ENCODE measurements around the gene FETUB. TPM values are rescaled to one million over a fixed set of nuclear protein-coding genes. Genes with fewer than 3 reads are reported as not detected.

The FETUB gene
- total RNA-seq, 1 experiment from 2014 or later = not detected

DNA sequence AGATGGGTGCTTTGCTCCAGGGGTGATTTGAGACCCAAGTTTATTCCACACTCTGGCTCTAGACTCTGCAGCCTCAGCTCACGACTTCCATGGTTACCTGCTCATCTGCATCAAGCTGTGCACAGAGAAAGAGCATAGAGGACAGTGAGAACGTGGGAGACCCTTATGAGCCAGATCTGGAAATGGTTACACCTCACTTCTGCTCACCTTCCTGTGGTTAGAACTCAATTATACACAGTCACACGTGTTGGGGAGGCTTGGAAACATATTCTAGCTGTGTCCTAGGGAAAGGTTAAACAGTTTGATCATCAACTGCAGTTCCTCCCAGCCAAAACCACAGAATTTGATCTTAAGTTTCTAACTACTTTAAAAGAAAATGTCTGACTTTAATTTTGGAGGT, 1.8 kb downstream of the FETUB start:
- H3K4me3 Mint-ChIP-seq (ENCODE audit: unreplicated experiment) = no peak overlapping the region
- ChIA-PET POLR2A (interaction anchor here (0.8 to 3.7 kb wide), 7 partner anchors 9 to 149 kb away, joined by 3 to 64 read pairs (median 5); partner anchors contain the start of gene EIF4A2), CTCF (interaction anchor here (0.5 to 2.2 kb wide), 3 partner anchors 25 to 47 kb away, joined by 3 to 12 read pairs (median 3); no protein-coding TSS in a partner anchor)
- TF ChIP-seq CTCF (IDR thresholded peaks at IDR 0.05; ENCODE audit: unreplicated experiment) = no peak
- BruUV-seq (replicated peaks) = no TSS peak
- no peaks in the 10 kb centered on the region for H3K27me3 Mint-ChIP-seq (ENCODE audit: insufficient read depth, unreplicated experiment)
- H3K36me3 Mint-ChIP-seq (ENCODE audit: insufficient read depth, unreplicated experiment) = no peaks in the 10 kb centered on the region
- intact Hi-C loops (cut with micrococcal nuclease) = no loop called here
- peaks cover 48% of the 10 kb centered on the region for H3K4me1 Mint-ChIP-seq (ENCODE audit: insufficient read depth, unreplicated experiment)
- H3K9me3 Mint-ChIP-seq (ENCODE audit: unreplicated experiment) = no peaks in the 10 kb centered on the region
- H3K27ac Mint-ChIP-seq (ENCODE audit: low read depth, unreplicated experiment) = peak overlapping the region; percentile 53
- no peak for DNase-seq (ENCODE audit: unreplicated experiment)

DNA sequence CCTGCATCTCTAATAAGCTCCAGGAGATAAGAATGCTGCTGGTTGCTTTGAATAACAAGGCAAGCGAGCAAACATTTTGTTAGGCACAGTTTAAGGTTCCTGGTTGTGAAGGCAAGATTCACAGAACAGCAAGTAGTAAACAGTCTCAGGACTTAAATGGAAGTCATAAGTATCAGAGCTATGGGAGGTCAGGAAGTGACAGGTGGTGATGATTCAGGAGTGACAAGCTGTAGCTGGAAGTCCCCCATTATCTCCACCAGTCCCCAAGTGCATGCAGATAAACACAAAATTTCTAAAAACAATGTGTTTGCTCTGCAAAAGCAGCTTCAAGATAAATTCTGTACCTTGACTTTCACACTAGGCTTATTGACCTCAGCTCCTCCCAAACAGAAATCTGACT, 3.3 kb downstream of the FETUB start:
- no peak for DNase-seq (ENCODE audit: unreplicated experiment)
- no peak overlapping the region for H3K4me3 Mint-ChIP-seq (ENCODE audit: unreplicated experiment)
- no peaks in the 10 kb centered on the region for H3K36me3 Mint-ChIP-seq (ENCODE audit: insufficient read depth, unreplicated experiment)
- no peak overlapping the region for H3K27ac Mint-ChIP-seq (ENCODE audit: low read depth, unreplicated experiment)
- H3K9me3 Mint-ChIP-seq (ENCODE audit: unreplicated experiment) = no peaks in the 10 kb centered on the region
- H3K27me3 Mint-ChIP-seq (ENCODE audit: insufficient read depth, unreplicated experiment) = no peaks in the 10 kb centered on the region
- TF ChIP-seq CTCF (IDR thresholded peaks at IDR 0.05; ENCODE audit: unreplicated experiment) = no peak
- intact Hi-C loops (cut with micrococcal nuclease) = no loop called here
- no TSS peak for BruUV-seq (replicated peaks)
- ChIA-PET POLR2A (interaction anchor here (0.6 to 2.5 kb wide), 6 partner anchors 10 to 142 kb away, joined by 3 to 28 read pairs (median 3); partner anchors contain the start of gene EIF4A2), CTCF (interaction anchor here (0.6 to 2.2 kb wide), 3 partner anchors 26 to 122 kb away, joined by 3 to 12 read pairs (median 4); no protein-coding TSS in a partner anchor)
- peaks cover 42% of the 10 kb centered on the region for H3K4me1 Mint-ChIP-seq (ENCODE audit: insufficient read depth, unreplicated experiment)

DNA sequence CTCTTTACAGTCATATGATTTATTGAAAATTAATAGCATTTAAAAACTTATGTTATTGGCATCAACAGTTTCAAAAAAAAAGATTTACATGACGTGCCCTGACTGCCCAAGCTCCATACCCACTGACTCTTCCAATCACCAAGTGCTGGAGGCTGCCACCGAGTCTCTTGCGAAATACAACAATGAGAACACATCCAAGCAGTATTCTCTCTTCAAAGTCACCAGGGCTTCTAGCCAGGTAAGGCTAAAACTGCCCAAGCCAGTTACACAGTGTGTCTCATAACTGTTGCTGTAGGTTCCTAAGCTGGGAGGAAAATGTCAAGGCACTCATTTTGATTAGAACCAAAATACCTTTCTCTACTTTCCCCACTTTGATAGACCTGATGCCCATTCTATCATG, 4.5 kb downstream of the FETUB start:
- H3K27me3 Mint-ChIP-seq (ENCODE audit: insufficient read depth, unreplicated experiment) = no peaks in the 10 kb centered on the region
- peak overlapping the region; percentile 39 for H3K27ac Mint-ChIP-seq (ENCODE audit: low read depth, unreplicated experiment)
- H3K4me1 Mint-ChIP-seq (ENCODE audit: insufficient read depth, unreplicated experiment) = peaks cover 36% of the 10 kb centered on the region
- no TSS peak for BruUV-seq (replicated peaks)
- no peak overlapping the region for H3K4me3 Mint-ChIP-seq (ENCODE audit: unreplicated experiment)
- ChIA-PET CTCF (no interaction called here), POLR2A (interaction anchor here (0.6 to 2.5 kb wide), 6 partner anchors 10 to 139 kb away, joined by 3 to 28 read pairs (median 4); partner anchors contain the start of gene EIF4A2)
- H3K36me3 Mint-ChIP-seq (ENCODE audit: insufficient read depth, unreplicated experiment) = no peaks in the 10 kb centered on the region
- TF ChIP-seq CTCF (IDR thresholded peaks at IDR 0.05; ENCODE audit: unreplicated experiment) = no peak
- intact Hi-C loops (cut with micrococcal nuclease) = no loop called here
- H3K9me3 Mint-ChIP-seq (ENCODE audit: unreplicated experiment) = no peaks in the 10 kb centered on the region
- DNase-seq (ENCODE audit: unreplicated experiment) = peak; percentile 68

DNA sequence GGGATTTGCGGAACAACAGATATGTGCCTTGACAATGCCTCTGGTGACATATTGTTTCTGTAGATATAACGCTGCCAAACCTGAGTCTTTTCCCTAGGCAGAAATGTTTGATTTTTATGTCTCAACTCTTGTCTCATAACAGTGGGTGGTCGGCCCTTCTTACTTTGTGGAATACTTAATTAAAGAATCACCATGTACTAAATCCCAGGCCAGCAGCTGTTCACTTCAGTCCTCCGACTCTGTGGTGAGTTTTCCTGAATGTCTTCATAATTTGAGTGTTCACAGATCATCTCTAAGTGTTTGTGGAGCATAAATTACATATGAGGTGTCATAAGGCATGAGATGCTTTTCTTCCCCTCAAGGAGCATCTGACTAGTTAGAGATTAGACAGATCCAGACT, 5.9 kb downstream of the FETUB start:
- intact Hi-C loops (cut with micrococcal nuclease) = no loop called here
- ChIA-PET CTCF (no interaction called here), POLR2A (interaction anchor here (1.0 kb wide), 1 partner anchor 14 kb away, joined by 3 read pairs; no protein-coding TSS in a partner anchor)
- no TSS peak for BruUV-seq (replicated peaks)
- Mint-ChIP-seq H3K4me3 (ENCODE audit: unreplicated experiment) (no peak overlapping the region), H3K36me3 (ENCODE audit: insufficient read depth, unreplicated experiment) (no peaks in the 10 kb centered on the region), H3K27me3 (ENCODE audit: insufficient read depth, unreplicated experiment) (no peaks in the 10 kb centered on the region), H3K4me1 (ENCODE audit: insufficient read depth, unreplicated experiment) (peaks cover 22% of the 10 kb centered on the region), H3K27ac (ENCODE audit: low read depth, unreplicated experiment) (no peak overlapping the region), H3K9me3 (ENCODE audit: unreplicated experiment) (no peaks in the 10 kb centered on the region)
- no peak for TF ChIP-seq CTCF (IDR thresholded peaks at IDR 0.05; ENCODE audit: unreplicated experiment)
- no peak for DNase-seq (ENCODE audit: unreplicated experiment)

Data from MCF 10A (cell line).